Breast epithelium (tissue), 4 donors: ENCODE data around the gene PTBP1. TPM values are rescaled to one million over a fixed set of nuclear protein-coding genes. Genes with fewer than 3 reads are reported as not detected.

Experiments
- DNase-seq, 2 donors: peaks; one replicate each; pipeline ENCODE4 v3.0.0-alpha.2; 2019; ENCODE audit warnings: low spot score in 2 of 2
- H3K27ac ChIP-seq, 2 donors: fragments of 200-600 bp; sonication (generic) in 1 of 2; one replicate each; pipeline ENCODE4 v1.5.1; 2016 to 2019; ENCODE audit warnings: mild to moderate bottlenecking in 1 of 2
- H3K27me3 ChIP-seq, 2 donors: fragments of 200-600 bp; sonication (generic) in 1 of 2; one replicate each; pipeline versions ENCODE4 v1.5.1 to v1.6.0; 2017 to 2019; ENCODE audit warnings: control low read depth in 1 of 2, mild to moderate bottlenecking in 1 of 2
- H3K36me3 ChIP-seq: fragments of 200-600 bp; one replicate; pipeline ENCODE4 v1.5.1; 2019
- H3K4me1 ChIP-seq, 2 donors: fragments of 200-600 bp; sonication (generic); one replicate each; pipeline ENCODE4 v1.5.1; 2016 to 2019; ENCODE audit warnings: control low read depth in 1 of 2
- H3K4me3 ChIP-seq, 3 donors: fragments of 200-600 bp; sonication (generic); 1 replicate in 2 of 3; 2 replicates in 1 of 3; pipeline ENCODE4 v1.5.1; 2016 to 2019; ENCODE audit warnings: mild to moderate bottlenecking in 3 of 3, moderate library complexity in 2 of 3
- H3K9me3 ChIP-seq, 2 donors: fragments of 200-600 bp; sonication (generic) in 1 of 2; one replicate each; pipeline ENCODE4 v1.5.1; 2016 to 2019; ENCODE audit warnings: control low read depth in 1 of 2
- CTCF ChIP-seq, 3 donors: fragments of 450-650 bp; IDR thresholded peaks; one replicate each; pipeline ENCODE4 v1.5.1; 2016 to 2017; ENCODE audit warnings: antibody characterized with exemption in 3 of 3, mild to moderate bottlenecking in 3 of 3, moderate library complexity in 3 of 3
- POLR2A ChIP-seq: fragments of 450-650 bp; IDR thresholded peaks from one replicate; pipeline ENCODE4 v1.6.1; 2016; ENCODE audit warnings: antibody characterized with exemption, mild to moderate bottlenecking, moderate library complexity
- POLR2AphosphoS5 ChIP-seq, 3 donors: sonication (generic); formaldehyde crosslinking; IDR thresholded peaks; one replicate each; pipeline ENCODE4 v1.6.1; 2017; ENCODE audit warnings: antibody characterized with exemption in 3 of 3
- intact Hi-C: fragments of 100-400 bp; cut with DNase I; formaldehyde crosslinking; loops from one replicate; pipeline ENCODE4 v1.15.1; 2023; ENCODE audit warnings: low total_unique reads
- total RNA-seq, 3 donors: library from RNA; depleted of rRNA; stranded (reverse); fragments of >200 nt; gene quantifications; one replicate each; pipeline ENCODE4 v1.1.0, GENCODE V29; 2016

The PTBP1 gene
- total RNA-seq: 100 to 1,000 TPM in 2 of 3 donors, 10 to 100 TPM in 1; 92.0 to 147 (median 131) TPM

- Histone ChIP-seq H3K27me3 (no peaks in the 10 kb centered on the region), H3K27ac (peak within 1 kb of the TSS; percentile 98 to 100), H3K9me3 (no peaks in the 10 kb centered on the region), H3K4me1 (peaks cover 28 to 31% of the 10 kb centered on the region in 2 donors), H3K36me3 (no peaks in the 10 kb centered on the region), H3K4me3 (peak within 1 kb of the TSS; percentile 83 to 96 (median 91))
- peak; percentile 100 for DNase-seq
- intact Hi-C loops: no loop called here
- peak; percentile 88 to 99 (median 93) for TF ChIP-seq POLR2AphosphoS5 (IDR thresholded peaks at IDR 0.05)
- no peak for TF ChIP-seq CTCF (IDR thresholded peaks at IDR 0.05)
- peak; percentile 54 for TF ChIP-seq POLR2A
Measured at GRCh38 chr19:796692-797527, at the start of gene PTBP1. Gene PTBP1, plus strand, starts transcription at chr19:797452. Its CDS starts 46 bp downstream, at chr19:797498.

GRCh38 chr19:748274-748598 lies 49.0 kb upstream of the PTBP1 start:
- Histone ChIP-seq H3K9me3 (peaks cover 9 to 34% of the 10 kb centered on the region in 2 donors), H3K36me3 (no peaks in the 10 kb centered on the region), H3K27me3 (no peaks in the 10 kb centered on the region), H3K4me3 (no peak overlapping the region), H3K27ac (no peak overlapping the region), H3K4me1 (no peaks in the 10 kb centered on the region)
- intact Hi-C loops: no loop called here
- TF ChIP-seq POLR2A: no peak
- no peak for TF ChIP-seq POLR2AphosphoS5 (IDR thresholded peaks at IDR 0.05)
- no peak for TF ChIP-seq CTCF (IDR thresholded peaks at IDR 0.05)
- no peak for DNase-seq

DNA sequence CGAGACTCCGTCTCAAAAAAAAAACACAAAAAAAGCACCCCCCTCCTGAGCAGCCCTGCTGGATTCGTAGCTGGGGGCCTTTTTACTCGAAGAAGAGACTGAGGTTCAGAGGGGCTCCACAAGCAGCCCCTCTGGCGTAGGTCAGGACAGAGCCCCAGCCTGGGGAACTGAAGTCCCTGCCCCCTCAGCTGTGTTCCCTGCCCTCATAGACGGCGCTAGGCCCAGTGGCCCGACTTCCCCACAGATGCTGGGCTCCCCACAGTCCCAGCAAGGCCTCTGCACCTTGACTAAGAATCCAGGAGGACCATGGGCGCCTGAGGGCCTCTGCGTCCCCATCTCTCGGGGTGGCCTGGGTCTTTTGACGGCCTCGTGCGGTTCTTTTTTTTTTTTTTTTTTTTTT lies 47.4 kb upstream of the PTBP1 start:
- H3K27me3 ChIP-seq: no peaks in the 10 kb centered on the region
- no peaks in the 10 kb centered on the region for H3K36me3 ChIP-seq
- peaks cover 0 to 20% of the 10 kb centered on the region in 2 donors for H3K9me3 ChIP-seq
- intact Hi-C loops: loop anchor here (10.0 kb wide), 1 partner anchor 235 kb away; the partner anchor contains the start of gene WDR18
- no peak overlapping the region for H3K4me3 ChIP-seq
- no peak overlapping the region for H3K27ac ChIP-seq
- H3K4me1 ChIP-seq: no peaks in the 10 kb centered on the region
- no peak for DNase-seq
- TF ChIP-seq CTCF (IDR thresholded peaks at IDR 0.05): no peak
- TF ChIP-seq POLR2A: no peak
- TF ChIP-seq POLR2AphosphoS5 (IDR thresholded peaks at IDR 0.05): no peak

DNA sequence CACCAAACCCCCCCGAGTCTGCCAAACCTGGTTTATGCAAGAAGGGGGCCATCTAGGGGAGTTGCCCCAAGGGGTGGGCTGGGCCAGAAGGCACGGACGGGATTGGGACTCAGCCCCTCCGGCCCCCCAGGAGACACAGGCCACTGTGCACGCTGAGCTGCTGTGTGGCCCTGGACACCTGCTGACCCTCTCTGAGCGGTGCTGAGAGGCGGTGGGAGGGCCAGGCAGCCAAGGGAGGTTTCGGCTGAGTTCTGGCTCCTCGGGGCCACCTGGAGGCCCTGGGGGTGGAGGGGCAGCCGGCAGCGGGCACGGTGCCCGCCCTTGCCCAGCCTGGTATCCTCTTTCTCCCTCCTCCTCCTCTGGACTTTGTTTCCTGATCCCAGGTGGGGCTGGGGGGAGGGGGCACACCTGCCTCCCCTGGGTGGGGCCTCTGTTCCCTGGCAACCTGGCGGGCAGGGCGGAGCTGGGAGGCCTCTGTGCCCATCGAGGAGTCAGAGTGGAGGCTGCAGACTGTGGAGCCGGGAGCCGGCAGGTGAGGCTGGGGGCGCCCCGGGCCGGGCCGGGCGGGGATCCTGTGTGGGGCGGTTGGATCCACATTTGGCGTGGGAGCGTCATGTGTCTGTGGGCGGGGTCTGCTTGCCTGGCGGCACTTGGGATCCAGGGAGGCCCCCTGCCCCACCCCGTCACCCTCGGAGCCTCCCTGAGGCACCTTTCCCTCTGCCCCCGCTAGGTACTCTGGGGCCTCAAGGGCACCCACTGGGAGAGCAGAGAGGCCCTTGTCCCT lies 46.4 kb upstream of the PTBP1 start, which contains the start of gene MISP:
TSS of gene MISP (plus strand) at position 473 of the 784 bp plus-strand sequence. CDS start 5,835 bp downstream, outside the sequence.
- intact Hi-C loops: loop anchor here (10.0 kb wide), 1 partner anchor 234 kb away; the partner anchor contains the start of gene WDR18
- H3K4me1 ChIP-seq: no peaks in the 10 kb centered on the region
- DNase-seq: no peak
- no peaks in the 10 kb centered on the region for H3K36me3 ChIP-seq
- peak within 1 kb of the TSS; percentile 40 to 61 for H3K27ac ChIP-seq
- peaks cover 0 to 20% of the 10 kb centered on the region in 2 donors for H3K9me3 ChIP-seq
- TF ChIP-seq POLR2A (no peak), CTCF (IDR thresholded peaks at IDR 0.05) (no peak)
- H3K27me3 ChIP-seq: no peaks in the 10 kb centered on the region
- peak within 1 kb of the TSS in 2 of 3 donors; percentile 21 to 50 for H3K4me3 ChIP-seq
